Measurements from ENCODE around the gene INSL3.

DNA sequence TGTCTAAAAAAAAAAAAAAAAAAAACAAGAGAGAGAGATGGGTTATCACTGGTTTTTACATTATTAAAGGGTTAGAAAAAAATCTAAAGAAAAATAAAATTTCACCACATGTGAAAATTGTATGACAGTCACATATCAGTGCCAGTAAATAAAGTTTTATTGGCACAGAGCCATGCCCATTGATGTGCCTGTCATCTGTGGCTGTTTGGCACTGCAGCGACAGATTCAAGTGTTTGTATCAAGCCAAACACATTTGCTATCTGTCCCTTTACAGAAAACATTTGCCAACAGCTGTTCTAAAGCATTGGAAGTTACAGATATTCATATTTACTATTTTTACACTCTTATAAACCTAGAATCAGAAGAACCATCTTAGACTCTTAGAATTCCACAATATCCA, 53.8 kb downstream of the INSL3 start:
- TF ChIP-seq, protein P1, sequence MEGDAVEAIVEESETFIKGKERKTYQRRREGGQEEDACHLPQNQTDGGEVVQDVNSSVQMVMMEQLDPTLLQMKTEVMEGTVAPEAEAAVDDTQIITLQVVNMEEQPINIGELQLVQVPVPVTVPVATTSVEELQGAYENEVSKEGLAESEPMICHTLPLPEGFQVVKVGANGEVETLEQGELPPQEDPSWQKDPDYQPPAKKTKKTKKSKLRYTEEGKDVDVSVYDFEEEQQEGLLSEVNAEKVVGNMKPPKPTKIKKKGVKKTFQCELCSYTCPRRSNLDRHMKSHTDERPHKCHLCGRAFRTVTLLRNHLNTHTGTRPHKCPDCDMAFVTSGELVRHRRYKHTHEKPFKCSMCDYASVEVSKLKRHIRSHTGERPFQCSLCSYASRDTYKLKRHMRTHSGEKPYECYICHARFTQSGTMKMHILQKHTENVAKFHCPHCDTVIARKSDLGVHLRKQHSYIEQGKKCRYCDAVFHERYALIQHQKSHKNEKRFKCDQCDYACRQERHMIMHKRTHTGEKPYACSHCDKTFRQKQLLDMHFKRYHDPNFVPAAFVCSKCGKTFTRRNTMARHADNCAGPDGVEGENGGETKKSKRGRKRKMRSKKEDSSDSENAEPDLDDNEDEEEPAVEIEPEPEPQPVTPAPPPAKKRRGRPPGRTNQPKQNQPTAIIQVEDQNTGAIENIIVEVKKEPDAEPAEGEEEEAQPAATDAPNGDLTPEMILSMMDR (IDR thresholded peaks at IDR 0.05; ENCODE audit: borderline replicate concordance, extremely low read depth, low read length, poor library complexity, severe bottlenecking), result no peak
- TF ChIP-seq EZH2 (IDR thresholded peaks at IDR 0.05; ENCODE audit: borderline replicate concordance, low read depth, low read length, severe bottlenecking), result no peak

Data from DND-41 (cell line).